Measurements from ENCODE around the gene ZC3H4.

ZC3H4 gene

GRCh38 chr19:47026156-47026555, 87.4 kb downstream of the ZC3H4 start:
- Histone ChIP-seq H3K4me3 (IDR thresholded peaks at IDR 0.05; ENCODE audit: insufficient read depth, low read depth, low read length) (no peak overlapping the region), H3K27ac (no peak overlapping the region), H3K36me3 (ENCODE audit: insufficient read depth) (no peaks in the 10 kb centered on the region), H3K4me2 (no peak overlapping the region), H3K27me3 (ENCODE audit: insufficient read depth, low read depth) (peaks cover 90% of the 10 kb centered on the region), H3K9ac (no peak overlapping the region), H4K20me1 (ENCODE audit: insufficient read depth) (no peaks in the 10 kb centered on the region), H3K79me2 (ENCODE audit: insufficient read depth, low read depth) (no peaks in the 10 kb centered on the region), H2AFZ (ENCODE audit: low read depth) (no peak overlapping the region), H3K4me1 (ENCODE audit: low read depth, poor library complexity, severe bottlenecking) (peaks cover 11% of the 10 kb centered on the region)
- no peak for TF ChIP-seq CTCF (conservative IDR thresholded peaks at IDR 0.05; ENCODE audit: low read depth, low read length)

GRCh38 chr19:47024502-47024901, 89.1 kb downstream of the ZC3H4 start:
- H3K4me1 ChIP-seq (ENCODE audit: low read depth, poor library complexity, severe bottlenecking), result peaks cover 11% of the 10 kb centered on the region
- no peak overlapping the region for H3K9ac ChIP-seq
- no peak overlapping the region for H2AFZ ChIP-seq (ENCODE audit: low read depth)
- no peaks in the 10 kb centered on the region for H3K79me2 ChIP-seq (ENCODE audit: insufficient read depth, low read depth)
- no peaks in the 10 kb centered on the region for H3K36me3 ChIP-seq (ENCODE audit: insufficient read depth)
- no peak for TF ChIP-seq CTCF (conservative IDR thresholded peaks at IDR 0.05; ENCODE audit: low read depth, low read length)
- no peak overlapping the region for H3K4me3 ChIP-seq (IDR thresholded peaks at IDR 0.05; ENCODE audit: insufficient read depth, low read depth, low read length)
- peaks cover 85% of the 10 kb centered on the region for H3K27me3 ChIP-seq (ENCODE audit: insufficient read depth, low read depth)
- no peaks in the 10 kb centered on the region for H4K20me1 ChIP-seq (ENCODE audit: insufficient read depth)
- no peak overlapping the region for H3K27ac ChIP-seq
- H3K4me2 ChIP-seq, result no peak overlapping the region

DNA sequence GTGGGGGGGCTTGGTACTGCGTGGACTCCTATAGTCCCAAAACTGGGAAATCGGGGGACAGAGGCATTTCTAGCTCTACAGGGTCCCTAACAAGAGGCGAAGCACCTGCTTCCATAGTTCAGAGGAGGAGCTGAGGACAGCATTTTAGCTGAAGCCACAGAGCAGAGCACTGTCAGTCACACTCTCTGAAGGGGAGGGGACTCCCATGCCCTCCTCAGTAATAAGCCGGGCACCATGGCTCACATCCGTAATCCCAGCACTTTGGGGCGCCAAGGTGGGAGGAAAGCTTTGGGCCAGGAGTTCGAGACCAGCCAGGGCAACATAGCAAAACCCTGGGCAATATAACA, 90.2 kb downstream of the ZC3H4 start:
- Histone ChIP-seq H3K36me3 (ENCODE audit: insufficient read depth) (no peaks in the 10 kb centered on the region), H3K4me1 (ENCODE audit: low read depth, poor library complexity, severe bottlenecking) (peaks cover 11% of the 10 kb centered on the region), H3K27ac (no peak overlapping the region), H3K27me3 (ENCODE audit: insufficient read depth, low read depth) (peaks cover 74% of the 10 kb centered on the region), H3K79me2 (ENCODE audit: insufficient read depth, low read depth) (no peaks in the 10 kb centered on the region), H3K9ac (no peak overlapping the region), H4K20me1 (ENCODE audit: insufficient read depth) (no peaks in the 10 kb centered on the region), H2AFZ (ENCODE audit: low read depth) (peak overlapping the region; percentile 34; the same call in 1 of the 2 replicates), H3K4me2 (peak overlapping the region; percentile 54; the same call in 1 of the 2 replicates), H3K4me3 (IDR thresholded peaks at IDR 0.05; ENCODE audit: insufficient read depth, low read depth, low read length) (no peak overlapping the region)
- no peak for TF ChIP-seq CTCF (conservative IDR thresholded peaks at IDR 0.05; ENCODE audit: low read depth, low read length)

GRCh38 chr19:47022541-47023447, 90.8 kb downstream of the ZC3H4 start:
- H2AFZ ChIP-seq (ENCODE audit: low read depth), result peak overlapping the region; percentile 34; the same call in 1 of the 2 replicates
- no peak overlapping the region for H3K9ac ChIP-seq
- no peak for TF ChIP-seq CTCF (conservative IDR thresholded peaks at IDR 0.05; ENCODE audit: low read depth, low read length)
- no peak overlapping the region for H3K4me3 ChIP-seq (IDR thresholded peaks at IDR 0.05; ENCODE audit: insufficient read depth, low read depth, low read length)
- peaks cover 11% of the 10 kb centered on the region for H3K4me1 ChIP-seq (ENCODE audit: low read depth, poor library complexity, severe bottlenecking)
- peak overlapping the region; percentile 54; the same call in 1 of the 2 replicates for H3K4me2 ChIP-seq
- no peak overlapping the region for H3K27ac ChIP-seq
- no peaks in the 10 kb centered on the region for H3K36me3 ChIP-seq (ENCODE audit: insufficient read depth)
- H4K20me1 ChIP-seq (ENCODE audit: insufficient read depth), result no peaks in the 10 kb centered on the region
- no peaks in the 10 kb centered on the region for H3K79me2 ChIP-seq (ENCODE audit: insufficient read depth, low read depth)
- peaks cover 68% of the 10 kb centered on the region for H3K27me3 ChIP-seq (ENCODE audit: insufficient read depth, low read depth)
